ENCODE data around the gene PLXNA2.

PLXNA2 gene

GRCh38 chr1:208148380-208148779 lies 95.8 kb downstream of the PLXNA2 start:
- DNase-seq (ENCODE audit: extremely low read depth in 1 of 2, low read depth in 1 of 2), result no peak

GRCh38 chr1:208146650-208147049 lies 97.5 kb downstream of the PLXNA2 start:
- DNase-seq (ENCODE audit: extremely low read depth in 1 of 2, low read depth in 1 of 2), result no peak

- DNase-seq (ENCODE audit: extremely low read depth in 1 of 2, low read depth in 1 of 2), result no peak
Observed at GRCh38 chr1:208145167-208145566, 99.0 kb downstream of the PLXNA2 start.

GRCh38 chr1:208142590-208143382 lies 101.4 kb downstream of the PLXNA2 start:
- no peak for DNase-seq (ENCODE audit: extremely low read depth in 1 of 2, low read depth in 1 of 2)

GRCh38 chr1:208141610-208142192 lies 102.5 kb downstream of the PLXNA2 start:
- DNase-seq (ENCODE audit: extremely low read depth in 1 of 2, low read depth in 1 of 2), result no peak

GRCh38 chr1:208139434-208140045 lies 104.6 kb downstream of the PLXNA2 start:
- no peak for DNase-seq (ENCODE audit: extremely low read depth in 1 of 2, low read depth in 1 of 2)

- no peak for DNase-seq (ENCODE audit: extremely low read depth in 1 of 2, low read depth in 1 of 2)
Observed at GRCh38 chr1:208137193-208137592, 107.0 kb downstream of the PLXNA2 start.

- DNase-seq (ENCODE audit: extremely low read depth in 1 of 2, low read depth in 1 of 2), result no peak
Observed at GRCh38 chr1:208136459-208137182, 107.6 kb downstream of the PLXNA2 start.

DNA sequence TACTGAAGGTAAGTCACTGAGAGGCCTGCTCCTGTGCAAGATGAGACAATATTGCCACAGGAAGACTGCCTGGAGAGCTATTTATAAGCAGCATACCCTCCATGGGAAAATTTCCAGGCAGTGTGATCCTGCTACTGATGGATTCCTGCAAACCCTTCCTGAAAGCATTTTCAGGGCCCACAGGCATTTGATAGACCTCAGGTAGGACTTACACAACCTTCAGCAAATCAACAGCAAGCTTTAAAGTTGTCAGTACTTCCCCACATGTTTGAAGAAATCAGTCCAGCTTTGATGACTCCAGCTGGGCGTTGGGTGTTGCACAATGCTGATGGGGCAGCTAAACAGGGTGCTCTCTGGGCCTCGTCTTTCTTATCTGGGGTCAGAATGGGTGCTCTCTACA lies 108.8 kb downstream of the PLXNA2 start:
- DNase-seq (ENCODE audit: extremely low read depth in 1 of 2, low read depth in 1 of 2), result no peak

GRCh38 chr1:208134491-208134890 lies 109.7 kb downstream of the PLXNA2 start:
- no peak for DNase-seq (ENCODE audit: extremely low read depth in 1 of 2, low read depth in 1 of 2)

- no peak for DNase-seq (ENCODE audit: extremely low read depth in 1 of 2, low read depth in 1 of 2)
Observed at GRCh38 chr1:208133355-208133754, 110.8 kb downstream of the PLXNA2 start.

GRCh38 chr1:208132287-208132882 lies 111.8 kb downstream of the PLXNA2 start:
- peak; percentile 1 to 25 for DNase-seq (ENCODE audit: extremely low read depth in 1 of 2, low read depth in 1 of 2)

DNA sequence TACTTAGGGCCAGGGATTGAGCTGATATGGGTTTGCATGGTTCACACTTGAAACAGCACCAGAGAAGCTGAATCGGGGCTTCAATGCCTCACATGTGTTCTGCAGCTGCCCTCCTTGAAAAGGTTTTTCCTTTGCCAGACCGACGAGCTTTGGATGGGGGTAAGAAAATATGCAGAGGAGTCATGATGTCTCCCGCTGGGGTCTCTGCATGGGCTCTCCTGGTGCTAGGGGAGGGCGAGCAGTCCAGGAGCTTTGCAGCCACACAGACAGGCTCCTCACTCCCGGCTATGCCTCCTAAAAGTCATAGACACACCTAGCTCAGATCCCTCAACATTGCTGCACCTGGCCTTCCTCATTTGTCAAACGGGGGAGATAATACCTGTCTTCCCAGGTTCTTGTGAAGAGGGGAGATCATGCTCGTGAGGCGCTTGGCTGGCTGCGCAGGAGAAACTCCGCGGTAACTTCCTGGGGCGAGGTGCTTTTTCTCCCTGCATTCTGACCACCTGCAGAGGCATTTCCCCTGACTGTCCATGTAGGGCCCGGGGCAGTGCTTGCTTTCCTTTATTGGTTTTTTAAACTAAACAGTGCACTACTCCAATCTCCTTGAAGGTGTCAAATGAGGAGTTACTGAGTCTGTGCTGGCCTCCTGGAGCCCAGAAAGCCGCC lies 112.4 kb downstream of the PLXNA2 start:
- no peak for DNase-seq (ENCODE audit: extremely low read depth in 1 of 2, low read depth in 1 of 2)

- DNase-seq (ENCODE audit: extremely low read depth in 1 of 2, low read depth in 1 of 2), result no peak
Observed at GRCh38 chr1:208129487-208129886, 114.7 kb downstream of the PLXNA2 start.

- no peak for DNase-seq (ENCODE audit: extremely low read depth in 1 of 2, low read depth in 1 of 2)
Observed at GRCh38 chr1:208129060-208129459, 115.1 kb downstream of the PLXNA2 start.

- no peak for DNase-seq (ENCODE audit: extremely low read depth in 1 of 2, low read depth in 1 of 2)
Observed at GRCh38 chr1:208127792-208128529, 116.2 kb downstream of the PLXNA2 start.

DNA sequence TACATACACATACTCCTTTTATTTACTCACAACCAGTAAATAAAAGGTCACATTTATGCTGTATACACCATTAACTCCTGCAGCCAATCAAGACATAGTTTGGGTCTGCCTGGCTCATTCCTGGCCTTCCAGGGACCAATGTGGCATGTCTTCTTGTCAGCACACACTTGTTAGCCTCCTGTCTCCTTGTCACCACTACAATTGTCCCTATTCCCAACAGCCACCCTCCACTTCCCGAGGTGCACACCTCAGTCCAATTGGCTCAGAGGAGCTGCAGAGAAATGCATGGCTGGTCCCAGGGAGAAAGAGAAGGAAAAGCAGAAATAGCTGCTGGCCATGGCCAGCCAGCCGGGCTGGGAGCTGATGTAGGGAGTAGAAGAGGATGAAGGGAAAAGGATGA lies 116.9 kb downstream of the PLXNA2 start:
- no peak for DNase-seq (ENCODE audit: extremely low read depth in 1 of 2, low read depth in 1 of 2)

DNA sequence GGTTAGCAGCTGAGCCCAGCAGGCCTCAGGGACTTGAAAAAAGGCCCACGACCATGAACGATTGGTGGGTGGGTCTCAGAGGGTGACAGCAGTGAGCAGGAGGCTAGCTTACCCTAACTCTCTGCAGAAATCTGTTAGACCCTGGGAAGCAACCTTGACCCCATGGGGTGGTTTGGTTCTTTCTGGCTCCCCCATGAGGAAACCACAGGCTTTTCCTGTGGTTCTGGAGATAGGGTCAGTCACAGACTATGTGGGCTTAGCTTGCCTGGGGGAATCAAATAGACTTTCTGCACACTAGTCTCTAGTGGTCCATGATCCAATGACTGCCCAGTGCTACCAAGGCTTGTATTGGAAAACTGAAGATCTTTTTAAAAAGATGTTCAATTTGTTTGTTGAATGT lies 118.1 kb downstream of the PLXNA2 start:
- no peak for DNase-seq (ENCODE audit: extremely low read depth in 1 of 2, low read depth in 1 of 2)

DNA sequence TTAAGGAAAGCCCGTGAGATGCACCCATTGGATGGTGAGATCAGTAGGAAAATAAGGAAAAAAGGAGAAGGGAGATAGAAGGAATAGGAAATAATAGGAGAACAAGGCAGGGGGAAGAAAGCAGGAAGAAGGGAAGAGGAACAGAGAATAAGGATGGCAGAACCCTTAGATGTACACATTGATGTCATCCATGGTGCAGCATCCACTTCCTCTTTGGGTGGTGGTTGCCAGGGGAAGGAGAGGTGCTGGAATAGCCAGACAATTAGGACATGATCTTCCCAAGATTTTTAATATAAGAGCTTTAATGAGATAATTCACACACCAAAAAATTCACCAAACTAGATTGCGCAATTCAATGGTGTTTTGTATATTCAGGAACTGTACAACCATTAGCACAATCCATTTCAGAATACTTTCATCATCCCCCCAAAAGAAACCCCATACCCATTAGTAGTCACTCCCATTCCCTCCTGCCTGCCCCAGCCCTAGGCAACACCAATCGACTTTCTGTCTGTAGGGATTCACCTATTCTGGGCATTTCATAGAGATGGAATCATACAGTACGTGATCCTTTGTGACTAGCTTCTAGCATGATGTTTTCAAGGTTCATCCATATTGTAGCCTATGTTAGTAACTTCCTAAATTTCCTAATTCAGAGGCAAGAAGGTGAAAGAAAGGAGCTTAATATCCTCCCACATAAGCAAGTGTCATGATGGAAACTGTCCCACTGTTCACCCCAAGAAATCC lies 121.4 kb downstream of the PLXNA2 start:
- no peak for DNase-seq (ENCODE audit: extremely low read depth in 1 of 2, low read depth in 1 of 2)
